Neural progenitor cell (in vitro differentiated cells): ENCODE data around the gene BTG4. TPM values are rescaled to one million over a fixed set of nuclear protein-coding genes. Genes with fewer than 3 reads are reported as not detected.

ENCODE experiments used
- DNase-seq: peaks from one replicate; pipeline ENCODE4 v3.0.0-alpha.2; 2016; ENCODE audit warnings: low spot score
- H2AFZ ChIP-seq: fragments of 200-600 bp; sonication (generic); replicated peaks from 2 replicates; pipeline ENCODE4 v1.6.1; 2016; ENCODE audit warnings: antibody characterized with exemption
- H3F3A ChIP-seq: fragments of 200-600 bp; sonication (generic); 2 replicates; pipeline ENCODE4 v1.6.1; 2016; ENCODE audit warnings: antibody characterized with exemption, low read depth
- H3K27ac ChIP-seq: fragments of 200-600 bp; sonication (generic); 2 replicates; pipeline ENCODE4 v1.5.1; 2016; ENCODE audit warnings: mild to moderate bottlenecking
- H3K27me3 ChIP-seq: fragments of 200-600 bp; sonication (generic); 2 replicates; pipeline ENCODE4 v1.6.1; 2016; ENCODE audit warnings: mild to moderate bottlenecking, moderate library complexity
- H3K36me3 ChIP-seq: fragments of 200-600 bp; sonication (generic); 2 replicates; pipeline ENCODE4 v1.5.1; 2016
- H3K4me1 ChIP-seq: fragments of 200-600 bp; sonication (generic); 2 replicates; pipeline ENCODE4 v1.6.1; 2016; ENCODE audit warnings: mixed run types
- H3K4me2 ChIP-seq: fragments of 200-600 bp; sonication (generic); 2 replicates; pipeline ENCODE4 v1.6.1; 2016
- H3K4me3 ChIP-seq: fragments of 200-600 bp; sonication (generic); 2 replicates; pipeline ENCODE4 v1.5.1; 2016
- H3K79me2 ChIP-seq: fragments of 200-600 bp; sonication (generic); 2 replicates; pipeline ENCODE4 v1.6.1; 2016; ENCODE audit warnings: low read depth
- H3K9ac ChIP-seq: fragments of 200-600 bp; sonication (generic); 2 replicates; pipeline ENCODE4 v1.6.1; 2016
- H3K9me3 ChIP-seq: fragments of 200-600 bp; sonication (generic); 2 replicates; pipeline ENCODE4 v1.5.1; 2016; ENCODE audit warnings: low read depth
- H4K20me1 ChIP-seq: fragments of 200-600 bp; sonication (generic); 2 replicates; pipeline ENCODE4 v1.6.1; 2016; ENCODE audit warnings: low read depth
- H3K27ac Mint-ChIP-seq: 3 replicates; pipeline ENCODE4 v1.8.0; 2021; ENCODE audit warnings: mixed read lengths
- H3K27me3 Mint-ChIP-seq: 2 replicates; pipeline ENCODE4 v1.8.0; 2022; ENCODE audit warnings: low read depth, mild to moderate bottlenecking, inconsistent platforms, moderate library complexity, mixed read lengths; ENCODE audit not compliant: insufficient read depth
- H3K36me3 Mint-ChIP-seq: 3 replicates; pipeline ENCODE4 v1.8.0; 2021; ENCODE audit warnings: mixed read lengths
- H3K4me1 Mint-ChIP-seq: 3 replicates; pipeline ENCODE4 v1.8.0; 2021; ENCODE audit warnings: mixed read lengths
- H3K4me3 Mint-ChIP-seq: 3 replicates; pipeline ENCODE4 v1.8.0; 2021; ENCODE audit warnings: mild to moderate bottlenecking, moderate library complexity, mixed read lengths
- H3K9me3 Mint-ChIP-seq: 3 replicates; pipeline ENCODE4 v1.8.0; 2020; ENCODE audit warnings: mixed read lengths
- EZH2 ChIP-seq: fragments of 200-600 bp; sonication (generic); IDR thresholded peaks from 2 replicates; pipeline ENCODE4 v1.6.1; 2017; ENCODE audit warnings: antibody characterized with exemption, mild to moderate bottlenecking, moderate library complexity
- EZH2phosphoT487 ChIP-seq: fragments of 200-600 bp; sonication (generic); IDR thresholded peaks from 2 replicates; pipeline ENCODE4 v1.6.1; 2017; ENCODE audit warnings: antibody characterized with exemption
- total RNA-seq: library from RNA; depleted of rRNA; stranded (reverse); fragments of >200 nt; gene quantifications from 2 replicates; pipeline ENCODE4 v1.2.3, GENCODE V29; 2015; ENCODE audit warnings: low replicate concordance
- TF ChIP-seq, protein P1 (sequence below): fragments of 200-600 bp; sonication (generic); IDR thresholded peaks from 2 replicates; pipeline ENCODE4 v1.5.1; 2017; ENCODE audit warnings: antibody characterized with exemption, mild to moderate bottlenecking

BTG4 gene
- total RNA-seq, 1 donor from 2014 or later = not detected

DNA sequence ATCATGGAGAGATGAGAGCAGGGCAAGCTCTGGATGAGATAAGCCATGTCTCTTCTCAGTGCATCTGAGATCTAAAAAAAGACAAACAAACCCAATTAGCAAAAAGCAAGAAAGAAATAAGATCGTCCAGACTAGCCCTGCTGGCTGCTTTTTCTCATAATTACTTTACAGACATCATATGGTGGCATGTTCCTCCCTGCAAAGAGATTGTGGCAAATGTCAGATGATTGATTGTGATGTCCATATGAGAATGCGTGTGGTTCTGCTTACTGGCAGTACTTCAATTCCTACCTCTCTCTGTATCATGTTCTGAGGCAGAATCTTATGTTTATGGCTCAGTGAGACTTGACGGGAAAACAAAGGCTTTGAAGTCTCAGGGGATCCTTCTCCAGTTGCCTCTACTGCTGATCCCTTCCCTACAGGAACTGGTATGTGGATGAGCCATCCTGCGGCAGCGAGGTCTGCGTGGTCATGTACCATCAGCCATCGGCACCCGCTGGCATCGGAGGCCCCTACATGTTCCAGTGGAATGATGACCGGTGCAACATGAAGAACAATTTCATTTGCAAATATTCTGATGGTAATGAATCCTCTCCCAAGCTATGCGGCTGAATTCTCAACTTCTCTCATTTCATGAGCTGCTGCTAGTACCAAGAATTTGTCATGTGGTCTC lies 37.1 kb upstream of the BTG4 start:
- H3K9me3 ChIP-seq = no peaks in the 10 kb centered on the region
- Mint-ChIP-seq H3K4me3 (no peak overlapping the region), H3K27ac (no peak overlapping the region), H3K9me3 (no peaks in the 10 kb centered on the region), H3K36me3 (no peaks in the 10 kb centered on the region), H3K4me1 (no peaks in the 10 kb centered on the region), H3K27me3 (no peaks in the 10 kb centered on the region)
- no peak overlapping the region for H3K9ac ChIP-seq
- H2AFZ ChIP-seq = no peak overlapping the region
- TF ChIP-seq EZH2 (no peak), EZH2phosphoT487 (no peak)
- TF ChIP-seq, protein P1, sequence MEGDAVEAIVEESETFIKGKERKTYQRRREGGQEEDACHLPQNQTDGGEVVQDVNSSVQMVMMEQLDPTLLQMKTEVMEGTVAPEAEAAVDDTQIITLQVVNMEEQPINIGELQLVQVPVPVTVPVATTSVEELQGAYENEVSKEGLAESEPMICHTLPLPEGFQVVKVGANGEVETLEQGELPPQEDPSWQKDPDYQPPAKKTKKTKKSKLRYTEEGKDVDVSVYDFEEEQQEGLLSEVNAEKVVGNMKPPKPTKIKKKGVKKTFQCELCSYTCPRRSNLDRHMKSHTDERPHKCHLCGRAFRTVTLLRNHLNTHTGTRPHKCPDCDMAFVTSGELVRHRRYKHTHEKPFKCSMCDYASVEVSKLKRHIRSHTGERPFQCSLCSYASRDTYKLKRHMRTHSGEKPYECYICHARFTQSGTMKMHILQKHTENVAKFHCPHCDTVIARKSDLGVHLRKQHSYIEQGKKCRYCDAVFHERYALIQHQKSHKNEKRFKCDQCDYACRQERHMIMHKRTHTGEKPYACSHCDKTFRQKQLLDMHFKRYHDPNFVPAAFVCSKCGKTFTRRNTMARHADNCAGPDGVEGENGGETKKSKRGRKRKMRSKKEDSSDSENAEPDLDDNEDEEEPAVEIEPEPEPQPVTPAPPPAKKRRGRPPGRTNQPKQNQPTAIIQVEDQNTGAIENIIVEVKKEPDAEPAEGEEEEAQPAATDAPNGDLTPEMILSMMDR = no peak
- peaks cover 12% of the 10 kb centered on the region for H3K4me1 ChIP-seq
- peaks cover 2% of the 10 kb centered on the region for H3K27me3 ChIP-seq
- H4K20me1 ChIP-seq = no peaks in the 10 kb centered on the region
- H3K4me3 ChIP-seq = no peak overlapping the region
- H3K4me2 ChIP-seq = no peak overlapping the region
- no peaks in the 10 kb centered on the region for H3F3A ChIP-seq
- H3K79me2 ChIP-seq = no peaks in the 10 kb centered on the region
- H3K27ac ChIP-seq = no peak overlapping the region
- no peaks in the 10 kb centered on the region for H3K36me3 ChIP-seq
- no peak for DNase-seq

DNA sequence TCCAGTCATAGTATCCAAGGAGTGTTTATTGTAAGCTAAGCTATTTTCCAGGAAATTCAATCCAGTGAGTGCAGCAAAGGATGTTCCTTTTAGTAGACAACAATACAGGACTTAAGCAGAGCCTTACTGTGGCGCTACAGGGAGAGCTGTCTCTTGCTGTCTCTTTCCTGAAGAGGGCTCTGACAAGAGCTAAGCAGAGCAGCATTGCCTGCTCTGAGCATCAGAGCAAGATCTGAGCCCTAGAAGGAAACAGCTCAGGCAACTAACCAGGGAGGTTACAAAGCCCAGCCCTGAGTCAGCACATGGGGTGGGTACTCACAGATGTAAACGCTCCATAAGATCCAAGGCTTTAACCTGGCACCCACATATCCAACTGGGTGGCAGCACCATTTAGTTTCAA lies 36.3 kb upstream of the BTG4 start:
- H3K4me1 Mint-ChIP-seq = no peaks in the 10 kb centered on the region

DNA sequence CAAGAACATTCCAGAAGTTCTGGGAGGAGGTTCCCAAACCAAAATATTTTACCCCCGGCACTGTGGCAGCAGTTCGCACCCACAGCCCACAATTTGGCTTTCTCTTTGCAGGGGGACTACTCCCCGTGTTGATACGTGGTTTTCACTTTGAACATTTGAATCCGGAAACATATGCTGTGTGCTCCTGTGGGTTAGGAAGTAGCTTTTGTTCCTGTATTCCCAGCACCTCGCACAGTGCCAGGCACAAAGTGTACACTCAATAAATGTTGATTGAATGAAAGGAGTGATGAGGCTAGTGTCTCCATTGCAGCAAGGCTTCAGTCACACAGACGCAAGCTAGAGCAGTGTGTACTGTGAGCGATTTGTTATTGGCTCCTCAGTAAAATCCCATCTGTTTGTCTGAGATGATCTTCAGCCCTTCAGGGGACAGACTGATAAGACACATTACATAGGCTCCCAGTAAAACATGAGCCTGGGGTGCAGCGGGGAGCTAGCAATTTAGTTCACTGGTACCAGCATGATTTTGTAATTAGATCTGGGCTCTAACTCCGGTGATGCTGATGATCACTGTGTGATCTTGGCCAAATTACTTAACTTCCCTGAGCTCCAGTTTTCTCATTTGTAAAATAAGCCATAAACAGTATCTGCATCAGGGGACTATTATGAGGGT lies 30.6 kb upstream of the BTG4 start:
- Histone ChIP-seq H3K9me3 (no peaks in the 10 kb centered on the region), H3K9ac (no peak overlapping the region), H3F3A (peaks cover 6% of the 10 kb centered on the region), H3K79me2 (no peaks in the 10 kb centered on the region), H3K36me3 (no peaks in the 10 kb centered on the region), H4K20me1 (no peaks in the 10 kb centered on the region), H2AFZ (no peak overlapping the region), H3K27me3 (peaks cover 68% of the 10 kb centered on the region), H3K4me1 (peaks cover 5% of the 10 kb centered on the region), H3K4me2 (no peak overlapping the region), H3K27ac (no peak overlapping the region), H3K4me3 (no peak overlapping the region)
- DNase-seq = no peak
- TF ChIP-seq EZH2 (no peak), EZH2phosphoT487 (no peak)
- TF ChIP-seq, protein P1 = no peak
- H3K9me3 Mint-ChIP-seq = peaks cover 12% of the 10 kb centered on the region
- H3K27ac Mint-ChIP-seq = no peak overlapping the region
- peaks cover 33% of the 10 kb centered on the region for H3K27me3 Mint-ChIP-seq
- H3K4me1 Mint-ChIP-seq = peaks cover 13% of the 10 kb centered on the region
- no peaks in the 10 kb centered on the region for H3K36me3 Mint-ChIP-seq
- peak overlapping the region; percentile 38 for H3K4me3 Mint-ChIP-seq

More for the DNA sequence above, 36.3 kb upstream of the BTG4 start:
- H2AFZ ChIP-seq = no peak overlapping the region
- H4K20me1 ChIP-seq = no peaks in the 10 kb centered on the region
- Mint-ChIP-seq H3K27ac (no peak overlapping the region), H3K4me3 (no peak overlapping the region), H3K36me3 (no peaks in the 10 kb centered on the region), H3K9me3 (no peaks in the 10 kb centered on the region), H3K27me3 (peaks cover 3% of the 10 kb centered on the region)
- H3K79me2 ChIP-seq = no peaks in the 10 kb centered on the region
- H3K27ac ChIP-seq = no peak overlapping the region
- no peak overlapping the region for H3K9ac ChIP-seq
- no peak for DNase-seq
- H3K4me2 ChIP-seq = no peak overlapping the region
- H3K36me3 ChIP-seq = no peaks in the 10 kb centered on the region
- H3K9me3 ChIP-seq = no peaks in the 10 kb centered on the region
- no peak overlapping the region for H3K4me3 ChIP-seq
- H3K4me1 ChIP-seq = peaks cover 12% of the 10 kb centered on the region
- no peaks in the 10 kb centered on the region for H3F3A ChIP-seq
- H3K27me3 ChIP-seq = peaks cover 10% of the 10 kb centered on the region
- TF ChIP-seq EZH2 = no peak
- TF ChIP-seq EZH2phosphoT487 = no peak
- TF ChIP-seq, protein P1 = no peak
